H1 (cell line): ENCODE data around the gene INSIG1.

Experiments used
- CBX5 ChIP-seq: fragments of 300-800, 300-1000 bp; sonication (generic); IDR thresholded peaks from 2 replicates; pipeline ENCODE4 v1.7.1; 2016; ENCODE audit warnings: antibody characterized with exemption, low read length, low read depth
- HDAC2 ChIP-seq, 2 experiments: fragments of 300-600 bp in 1 of 2; sonication (generic) in 1 of 2; IDR thresholded peaks; 2 replicates each; pipeline ENCODE4 v1.6.1; 2011 to 2012; ENCODE audit warnings: low read depth in 2 of 2, low read length in 2 of 2, mild to moderate bottlenecking in 2 of 2, moderate library complexity in 2 of 2, borderline replicate concordance in 1 of 2, inconsistent platforms in 1 of 2
- POLR2A ChIP-seq, 2 experiments: IDR thresholded peaks; 1 replicate in 1 of 2; 2 replicates in 1 of 2; pipeline ENCODE4 v1.6.1; 2011; ENCODE audit warnings: low read depth in 2 of 2, low read length in 2 of 2, mild to moderate bottlenecking in 2 of 2; ENCODE audit errors: control extremely low read depth in 1 of 2
- POLR2AphosphoS5 ChIP-seq: IDR thresholded peaks from 2 replicates; pipeline ENCODE4 v1.6.1; 2011; ENCODE audit warnings: low read depth, low read length
- RNF2 ChIP-seq: fragments of 200-900, 300-1000 bp; sonication (generic); IDR thresholded peaks from 2 replicates; pipeline ENCODE4 v1.7.1; 2016; ENCODE audit warnings: borderline replicate concordance, low read depth, mild to moderate bottlenecking, antibody characterized with exemption, low read length; ENCODE audit not compliant: poor library complexity, severe bottlenecking; ENCODE audit errors: missing control alignments
- SP1 ChIP-seq: IDR thresholded peaks from 2 replicates; pipeline ENCODE4 v1.6.1; 2011; ENCODE audit warnings: low read depth, low read length
- TAF1 ChIP-seq: IDR thresholded peaks from 2 replicates; pipeline ENCODE4 v1.6.1; 2011; ENCODE audit warnings: mild to moderate bottlenecking, low read depth, low read length
- TEAD4 ChIP-seq: IDR thresholded peaks from 2 replicates; pipeline ENCODE4 v1.6.1; 2012; ENCODE audit warnings: low read depth, low read length, inconsistent platforms, mixed read lengths
- ZNF274 ChIP-seq: IDR thresholded peaks from 2 replicates; pipeline ENCODE4 v1.7.0; 2012; ENCODE audit warnings: low read length, borderline replicate concordance; ENCODE audit errors: extremely low read depth
- TF ChIP-seq, protein P1 (sequence below), 3 experiments: IDR thresholded peaks; 1 replicate in 2 of 3; 2 replicates in 1 of 3; pipeline versions ENCODE4 v1.5.1 to v1.6.1; 2011; ENCODE audit warnings: low read length in 3 of 3, mild to moderate bottlenecking in 3 of 3, inconsistent platforms in 2 of 3, low read depth in 1 of 3, moderate library complexity in 1 of 3; ENCODE audit not compliant: insufficient read depth in 1 of 3; ENCODE audit errors: control extremely low read depth in 1 of 3
- TF ChIP-seq, protein P2 (sequence below): IDR thresholded peaks from 2 replicates; pipeline ENCODE4 v1.6.1; 2012; ENCODE audit warnings: inconsistent platforms

DNA sequence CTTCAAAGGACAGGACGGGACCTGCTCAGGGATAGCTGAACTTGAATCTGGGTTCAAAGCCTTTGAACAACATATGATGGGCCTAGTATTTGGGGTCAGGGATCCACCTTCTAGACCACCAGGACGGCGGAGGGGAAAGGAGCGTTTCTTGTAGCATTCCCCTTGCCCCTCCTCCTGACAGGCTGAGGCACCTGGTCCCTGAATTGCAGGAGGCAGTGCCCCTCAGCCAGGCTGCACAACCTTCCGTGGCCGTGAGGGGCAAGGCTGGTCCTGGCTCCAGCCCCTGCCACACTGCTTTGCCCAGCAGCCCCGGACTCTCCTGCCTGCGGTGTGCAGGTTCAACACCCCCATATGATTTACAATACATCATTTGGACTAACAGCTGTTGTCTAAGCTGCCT, 58.1 kb downstream of the INSIG1 start:
- TF ChIP-seq, protein P1, sequence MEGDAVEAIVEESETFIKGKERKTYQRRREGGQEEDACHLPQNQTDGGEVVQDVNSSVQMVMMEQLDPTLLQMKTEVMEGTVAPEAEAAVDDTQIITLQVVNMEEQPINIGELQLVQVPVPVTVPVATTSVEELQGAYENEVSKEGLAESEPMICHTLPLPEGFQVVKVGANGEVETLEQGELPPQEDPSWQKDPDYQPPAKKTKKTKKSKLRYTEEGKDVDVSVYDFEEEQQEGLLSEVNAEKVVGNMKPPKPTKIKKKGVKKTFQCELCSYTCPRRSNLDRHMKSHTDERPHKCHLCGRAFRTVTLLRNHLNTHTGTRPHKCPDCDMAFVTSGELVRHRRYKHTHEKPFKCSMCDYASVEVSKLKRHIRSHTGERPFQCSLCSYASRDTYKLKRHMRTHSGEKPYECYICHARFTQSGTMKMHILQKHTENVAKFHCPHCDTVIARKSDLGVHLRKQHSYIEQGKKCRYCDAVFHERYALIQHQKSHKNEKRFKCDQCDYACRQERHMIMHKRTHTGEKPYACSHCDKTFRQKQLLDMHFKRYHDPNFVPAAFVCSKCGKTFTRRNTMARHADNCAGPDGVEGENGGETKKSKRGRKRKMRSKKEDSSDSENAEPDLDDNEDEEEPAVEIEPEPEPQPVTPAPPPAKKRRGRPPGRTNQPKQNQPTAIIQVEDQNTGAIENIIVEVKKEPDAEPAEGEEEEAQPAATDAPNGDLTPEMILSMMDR (IDR thresholded peaks at IDR 0.05; ENCODE audit: control extremely low read depth in 1 of 3, insufficient read depth in 1 of 3, low read depth in 1 of 3, low read length in 3 of 3): no peak
- no peak for TF ChIP-seq TEAD4
- TF ChIP-seq TAF1: no peak
- TF ChIP-seq HDAC2 (IDR thresholded peaks at IDR 0.05; ENCODE audit: borderline replicate concordance in 1 of 2, low read depth in 2 of 2, low read length in 2 of 2): no peak
- TF ChIP-seq, protein P2, sequence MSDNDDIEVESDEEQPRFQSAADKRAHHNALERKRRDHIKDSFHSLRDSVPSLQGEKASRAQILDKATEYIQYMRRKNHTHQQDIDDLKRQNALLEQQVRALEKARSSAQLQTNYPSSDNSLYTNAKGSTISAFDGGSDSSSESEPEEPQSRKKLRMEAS: no peak
- no peak for TF ChIP-seq POLR2AphosphoS5
- TF ChIP-seq SP1: no peak
- no peak for TF ChIP-seq POLR2A (IDR thresholded peaks at IDR 0.05; ENCODE audit: control extremely low read depth in 1 of 2, low read depth in 2 of 2, low read length in 2 of 2)
- TF ChIP-seq ZNF274: no peak
- TF ChIP-seq RNF2: no peak
- TF ChIP-seq CBX5: no peak
